GM12801 (cell line): ENCODE measurements around the gene COL15A1.

Experiments
- TF ChIP-seq, protein P1 (sequence below): IDR thresholded peaks from one replicate; pipeline ENCODE4 v1.5.1; 2011; ENCODE audit warnings: control low read depth; ENCODE audit not compliant: insufficient read length; ENCODE audit errors: extremely low read depth

The COL15A1 gene

GRCh38 chr9:99008203-99008602 lies 64.5 kb downstream of the COL15A1 start:
- TF ChIP-seq, protein P1, sequence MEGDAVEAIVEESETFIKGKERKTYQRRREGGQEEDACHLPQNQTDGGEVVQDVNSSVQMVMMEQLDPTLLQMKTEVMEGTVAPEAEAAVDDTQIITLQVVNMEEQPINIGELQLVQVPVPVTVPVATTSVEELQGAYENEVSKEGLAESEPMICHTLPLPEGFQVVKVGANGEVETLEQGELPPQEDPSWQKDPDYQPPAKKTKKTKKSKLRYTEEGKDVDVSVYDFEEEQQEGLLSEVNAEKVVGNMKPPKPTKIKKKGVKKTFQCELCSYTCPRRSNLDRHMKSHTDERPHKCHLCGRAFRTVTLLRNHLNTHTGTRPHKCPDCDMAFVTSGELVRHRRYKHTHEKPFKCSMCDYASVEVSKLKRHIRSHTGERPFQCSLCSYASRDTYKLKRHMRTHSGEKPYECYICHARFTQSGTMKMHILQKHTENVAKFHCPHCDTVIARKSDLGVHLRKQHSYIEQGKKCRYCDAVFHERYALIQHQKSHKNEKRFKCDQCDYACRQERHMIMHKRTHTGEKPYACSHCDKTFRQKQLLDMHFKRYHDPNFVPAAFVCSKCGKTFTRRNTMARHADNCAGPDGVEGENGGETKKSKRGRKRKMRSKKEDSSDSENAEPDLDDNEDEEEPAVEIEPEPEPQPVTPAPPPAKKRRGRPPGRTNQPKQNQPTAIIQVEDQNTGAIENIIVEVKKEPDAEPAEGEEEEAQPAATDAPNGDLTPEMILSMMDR: no peak

DNA sequence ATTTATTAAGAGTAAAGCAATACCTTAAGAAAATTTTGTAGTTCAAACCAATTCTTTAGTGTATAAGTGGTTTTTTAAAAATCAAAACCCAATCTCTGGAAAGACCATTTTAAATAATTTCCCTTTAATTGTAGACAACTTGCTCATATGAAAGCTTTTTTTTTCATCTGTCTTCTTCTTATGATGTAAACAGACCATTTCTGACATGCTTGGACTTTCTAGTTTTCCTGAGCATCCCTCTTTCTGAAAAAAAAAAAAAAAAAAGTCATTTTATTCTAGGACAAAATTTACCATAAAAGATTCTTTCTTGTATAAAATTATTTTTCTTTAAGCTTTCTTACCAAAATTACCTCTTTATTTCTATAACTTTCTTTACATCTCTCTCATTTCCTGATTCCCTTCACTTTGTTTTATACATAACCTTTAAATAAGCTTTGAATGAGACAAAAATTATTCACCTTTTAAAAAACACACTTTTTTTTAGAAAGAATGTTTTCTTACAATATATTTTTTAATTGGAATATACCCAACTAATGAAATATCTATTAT lies 67.5 kb downstream of the COL15A1 start:
- TF ChIP-seq, protein P1: no peak

DNA sequence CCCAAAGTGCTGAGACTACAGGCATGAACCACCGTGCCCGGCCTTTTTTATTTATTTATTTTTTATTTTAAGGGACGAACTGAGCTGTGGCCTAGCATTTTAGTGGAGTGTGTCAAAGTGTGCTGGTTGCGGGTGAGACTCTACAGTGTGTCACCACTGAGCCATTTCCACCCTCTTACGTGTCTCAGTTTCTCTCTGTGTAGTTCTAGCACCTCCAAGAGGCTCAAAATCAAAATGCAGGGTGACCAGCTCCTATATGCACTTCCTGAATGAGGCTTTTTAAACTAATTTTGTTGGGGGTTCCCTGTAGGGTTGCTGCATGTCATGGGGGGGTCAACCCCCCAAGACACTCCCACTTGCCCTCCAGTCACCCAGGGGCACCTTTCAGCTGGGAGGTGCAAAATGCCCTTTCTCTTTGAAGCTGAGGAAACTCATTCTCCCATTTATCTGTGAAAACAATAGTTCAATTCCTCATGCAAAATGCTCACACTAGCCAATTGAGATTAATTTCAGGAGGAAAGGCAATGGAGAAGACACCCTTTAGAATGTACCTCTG lies 69.3 kb downstream of the COL15A1 start:
- TF ChIP-seq, protein P1: no peak

GRCh38 chr9:99013550-99013949 lies 69.8 kb downstream of the COL15A1 start:
- TF ChIP-seq, protein P1: no peak

DNA sequence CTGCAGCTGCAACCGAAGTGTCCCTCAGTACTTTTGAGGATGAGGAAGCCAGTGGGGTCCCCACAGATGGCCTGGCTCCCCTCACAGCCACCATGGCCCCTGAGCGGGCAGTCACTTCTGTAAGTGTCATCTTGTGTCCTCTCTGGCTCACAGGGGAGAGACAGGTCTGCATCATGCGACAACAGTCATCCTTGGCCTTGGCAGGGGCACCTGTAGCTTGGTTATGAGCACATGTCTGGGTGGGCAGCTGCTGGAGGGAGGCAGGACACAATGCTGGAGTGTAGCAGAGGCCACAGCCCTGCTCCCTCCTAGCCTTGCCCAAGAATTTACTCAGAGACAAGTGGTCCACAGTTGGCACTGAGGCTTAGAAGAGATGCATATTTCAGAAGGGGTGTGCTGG lies 71.7 kb downstream of the COL15A1 start:
- TF ChIP-seq, protein P1: no peak

DNA sequence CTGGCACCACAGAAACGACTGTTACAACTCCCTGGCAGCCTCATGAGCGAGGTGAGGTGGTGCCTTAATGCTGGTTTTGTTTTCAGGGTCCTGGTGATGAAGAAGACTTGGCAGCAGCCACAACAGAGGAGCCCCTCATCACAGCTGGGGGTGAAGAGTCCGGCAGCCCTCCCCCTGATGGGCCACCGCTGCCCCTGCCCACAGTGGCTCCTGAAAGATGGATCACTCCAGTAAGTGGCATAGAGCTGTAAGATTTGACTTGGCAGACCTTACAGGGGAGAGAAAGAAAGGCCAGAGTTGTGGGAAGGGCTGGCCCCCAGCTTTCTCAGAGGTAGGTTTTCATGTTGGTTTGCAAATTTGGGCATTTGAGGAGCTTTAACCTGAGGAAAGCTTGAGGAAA lies 72.2 kb downstream of the COL15A1 start:
- TF ChIP-seq, protein P1: no peak

- TF ChIP-seq, protein P1: no peak
Observed at GRCh38 chr9:99016681-99017387, 73.1 kb downstream of the COL15A1 start.
